GM12873 (cell line): ENCODE measurements around the gene CLOCK.

Experiments
- CTCF ChIP-seq: IDR thresholded peaks from 2 replicates; pipeline ENCODE4 v1.5.1; 2012; ENCODE audit warnings: low read depth, mild to moderate bottlenecking, moderate library complexity, low read length, control low read depth; ENCODE audit not compliant: insufficient read depth; ENCODE audit errors: missing control alignments

CLOCK gene

GRCh38 chr4:55416176-55416575 is 130.5 kb downstream of the CLOCK start:
- TF ChIP-seq CTCF: no peak

GRCh38 chr4:55411621-55412020 is 135.1 kb downstream of the CLOCK start:
- no peak for TF ChIP-seq CTCF

GRCh38 chr4:55410431-55410830 is 136.3 kb downstream of the CLOCK start:
- TF ChIP-seq CTCF: no peak

GRCh38 chr4:55409468-55410171 is 137.1 kb downstream of the CLOCK start:
- TF ChIP-seq CTCF: peak; percentile 44

GRCh38 chr4:55407764-55408163 is 138.9 kb downstream of the CLOCK start:
- TF ChIP-seq CTCF: no peak

- TF ChIP-seq CTCF: no peak
Observed at GRCh38 chr4:55407119-55407518, 139.6 kb downstream of the CLOCK start.

GRCh38 chr4:55406545-55406944 is 140.2 kb downstream of the CLOCK start:
- no peak for TF ChIP-seq CTCF

GRCh38 chr4:55405073-55405472 is 141.6 kb downstream of the CLOCK start:
- TF ChIP-seq CTCF: no peak
